H1 (cell line): ENCODE data around the gene ZNF277. TPM values are rescaled to one million over a fixed set of nuclear protein-coding genes. Genes with fewer than 3 reads are reported as not detected.

ENCODE experiments used
- CTCF ChIA-PET: fragments of 300-600 bp; sonication (Branson Sonifier 250); formaldehyde crosslinking; loops from one replicate; lab custom pipeline; 2021; ENCODE audit not compliant: partially characterized antibody; lab: Charles Lee
- POLR2A ChIA-PET: fragments of 300-600 bp; sonication (Branson Sonifier 250); formaldehyde crosslinking; loops from one replicate; lab custom pipeline; 2021; ENCODE audit warnings: inconsistent platforms; ENCODE audit not compliant: partially characterized antibody; lab: Charles Lee
- DNase-seq, 2 experiments: peaks; one replicate each; pipeline versions ENCODE4 v3.0.0 to v3.0.0-alpha.2; 2010 to 2022; ENCODE audit warnings: low spot score in 2 of 2, low read depth in 1 of 2, mixed read lengths in 1 of 2
- FAIRE-seq: peaks from 2 replicates; lab custom pipeline; 2011; peaks lifted over from hg19 to GRCh38; lab: Jason Lieb, UNC
- H2AFZ ChIP-seq: 2 replicates; pipeline ENCODE4 v1.8.1; 2012; ENCODE audit warnings: low read length, inconsistent platforms
- H2AK5ac ChIP-seq: 2 replicates; pipeline ENCODE4 v1.6.1; 2013; ENCODE audit warnings: low read depth, low read length
- H2BK120ac ChIP-seq: replicated peaks from 2 replicates; pipeline ENCODE3; 2013; ENCODE audit warnings: low read depth, low read length, inconsistent platforms
- H2BK12ac ChIP-seq: 2 replicates; pipeline ENCODE4 v1.6.1; 2013; ENCODE audit warnings: low read depth, low read length
- H2BK15ac ChIP-seq: 2 replicates; pipeline ENCODE4 v1.6.1; 2013; ENCODE audit warnings: low read length
- H2BK20ac ChIP-seq: 2 replicates; pipeline ENCODE4 v1.6.1; 2013; ENCODE audit warnings: low read length
- H2BK5ac ChIP-seq: 2 replicates; pipeline ENCODE4 v1.6.1; 2013; ENCODE audit warnings: low read depth, low read length
- H3K14ac ChIP-seq: 2 replicates; pipeline ENCODE4 v1.6.1; 2013; ENCODE audit warnings: inconsistent platforms; ENCODE audit not compliant: insufficient read length
- H3K18ac ChIP-seq: 2 replicates; pipeline ENCODE4 v1.6.1; 2013; ENCODE audit warnings: low read length; ENCODE audit errors: extremely low read depth
- H3K23ac ChIP-seq: 2 replicates; pipeline ENCODE4 v1.6.1; 2013; ENCODE audit warnings: inconsistent platforms; ENCODE audit not compliant: insufficient read length
- H3K23me2 ChIP-seq: 2 replicates; pipeline ENCODE4 v1.6.1; 2013; ENCODE audit warnings: low read depth, low read length
- H3K27ac ChIP-seq: 2 replicates; pipeline ENCODE4 v1.6.1; 2011; ENCODE audit warnings: low read depth, low read length, inconsistent platforms
- H3K27me3 ChIP-seq, 4 experiments: replicated peaks in 1 of 4; 1 replicate in 1 of 4; 2 replicates in 3 of 4; pipeline versions ENCODE4 v1.6.1 to v1.8.1; 2011 to 2013; ENCODE audit warnings: low read length in 3 of 4, mild to moderate bottlenecking in 3 of 4, inconsistent platforms in 2 of 4, mixed read lengths in 2 of 4, moderate library complexity in 1 of 4; ENCODE audit not compliant: control insufficient read depth in 3 of 4, insufficient read depth in 3 of 4; ENCODE audit errors: extremely low read depth in 1 of 4
- H3K36me3 ChIP-seq, 4 experiments: 2 replicates each; pipeline versions ENCODE4 v1.6.1 to v1.8.1; 2011 to 2013; ENCODE audit warnings: mild to moderate bottlenecking in 4 of 4, low read length in 3 of 4, moderate library complexity in 2 of 4, control low read depth in 1 of 4, inconsistent platforms in 1 of 4; ENCODE audit not compliant: insufficient read depth in 4 of 4, control insufficient read depth in 2 of 4
- H3K4ac ChIP-seq: replicated peaks from 2 replicates; pipeline ENCODE3; 2013; ENCODE audit warnings: low read length, low read depth, mixed read lengths, inconsistent platforms; ENCODE audit not compliant: insufficient read length
- H3K4me1 ChIP-seq, 4 experiments: replicated peaks in 1 of 4; 1 replicate in 1 of 4; 2 replicates in 3 of 4; pipeline versions ENCODE4 v1.6.1 to v1.8.1; 2011 to 2013; ENCODE audit warnings: low read length in 3 of 4, inconsistent platforms in 2 of 4, mixed read lengths in 1 of 4; ENCODE audit not compliant: insufficient read depth in 4 of 4, control insufficient read depth in 3 of 4
- H3K4me2 ChIP-seq, 2 experiments: 2 replicates each; pipeline versions ENCODE4 v1.6.1 to v1.8.1; 2011 to 2013; ENCODE audit warnings: low read depth in 2 of 2, low read length in 2 of 2, control low read depth in 1 of 2, inconsistent platforms in 1 of 2, mild to moderate bottlenecking in 1 of 2; ENCODE audit not compliant: insufficient read depth in 1 of 2
- H3K4me3 ChIP-seq, 4 experiments: fragments of 200-600, 300-600 bp in 1 of 4; sonication (generic), shearing (Covaris generic), sonication (Bioruptor Twin) in 1 of 4; 2 replicates each; pipeline versions ENCODE4 v1.5.1 to v1.8.1; 2011 to 2016; ENCODE audit warnings: low read length in 4 of 4, low read depth in 3 of 4, control low read depth in 2 of 4, inconsistent platforms in 2 of 4, mild to moderate bottlenecking in 2 of 4, mixed read lengths in 1 of 4, moderate library complexity in 1 of 4; ENCODE audit not compliant: insufficient read depth in 2 of 4; ENCODE audit errors: extremely low read depth in 1 of 4
- H3K56ac ChIP-seq: replicated peaks from 2 replicates; pipeline ENCODE3; 2013; ENCODE audit warnings: low read depth, mild to moderate bottlenecking, mixed read lengths, low read length, inconsistent platforms; ENCODE audit not compliant: insufficient read length
- H3K79me1 ChIP-seq: 2 replicates; pipeline ENCODE4 v1.6.1; 2013; ENCODE audit warnings: low read depth, low read length, control low read depth
- H3K79me2 ChIP-seq, 2 experiments: 2 replicates each; pipeline versions ENCODE4 v1.6.1 to v1.8.1; 2012 to 2013; ENCODE audit warnings: low read length in 2 of 2, mild to moderate bottlenecking in 2 of 2, inconsistent platforms in 1 of 2; ENCODE audit not compliant: insufficient read depth in 2 of 2, control insufficient read depth in 1 of 2
- H3K9ac ChIP-seq, 4 experiments: replicated peaks in 1 of 4; 1 replicate in 1 of 4; 2 replicates in 3 of 4; pipeline versions ENCODE4 v1.6.1 to v1.8.1; 2011 to 2013; ENCODE audit warnings: low read depth in 3 of 4, low read length in 3 of 4, control low read depth in 2 of 4, mild to moderate bottlenecking in 2 of 4, moderate library complexity in 2 of 4, inconsistent platforms in 1 of 4; ENCODE audit errors: extremely low read depth in 1 of 4
- H3K9me3 ChIP-seq, 2 experiments: 2 replicates each; pipeline versions ENCODE4 v1.6.1 to v1.8.1; 2012 to 2013; ENCODE audit warnings: mild to moderate bottlenecking in 2 of 2, moderate library complexity in 2 of 2, control low read depth in 1 of 2, inconsistent platforms in 1 of 2, low read depth in 1 of 2, low read length in 1 of 2, mixed read lengths in 1 of 2; ENCODE audit not compliant: insufficient read depth in 2 of 2
- H4K20me1 ChIP-seq, 2 experiments: replicated peaks in 1 of 2; 2 replicates each; pipeline versions ENCODE3 to v1.8.1; 2011 to 2013; ENCODE audit warnings: inconsistent platforms in 2 of 2, low read length in 2 of 2, mild to moderate bottlenecking in 1 of 2; ENCODE audit not compliant: insufficient read depth in 2 of 2, control insufficient read depth in 1 of 2
- H4K5ac ChIP-seq: 2 replicates; pipeline ENCODE4 v1.6.1; 2013; ENCODE audit warnings: low read length, low read depth, mixed read lengths, inconsistent platforms; ENCODE audit not compliant: insufficient read length
- H4K8ac ChIP-seq: 2 replicates; pipeline ENCODE4 v1.8.0; 2013; ENCODE audit warnings: mild to moderate bottlenecking, moderate library complexity, low read length, inconsistent platforms; ENCODE audit not compliant: insufficient read depth; ENCODE audit errors: extremely low read depth
- H4K91ac ChIP-seq: replicated peaks from 2 replicates; pipeline ENCODE3; 2013; ENCODE audit warnings: low read length, mixed read lengths, inconsistent platforms; ENCODE audit not compliant: insufficient read length
- BCL11A ChIP-seq, 2 experiments: IDR thresholded peaks; one replicate each; pipeline ENCODE4 v1.6.1; 2011; ENCODE audit warnings: low read depth in 2 of 2, low read length in 2 of 2, mild to moderate bottlenecking in 2 of 2
- CHD1 ChIP-seq: IDR thresholded peaks from 2 replicates; pipeline ENCODE4 v1.6.1; 2012; ENCODE audit warnings: low read depth, low read length, improper control_type of control experiment
- EGR1 ChIP-seq: IDR thresholded peaks from 2 replicates; pipeline ENCODE4 v1.6.1; 2011; ENCODE audit warnings: low read depth, low read length, borderline replicate concordance
- KDM5A ChIP-seq: fragments of 200-600 bp; IDR thresholded peaks from 2 replicates; pipeline ENCODE4 v1.7.1; 2012; ENCODE audit warnings: mild to moderate bottlenecking, low read length, inconsistent platforms, mixed read lengths
- PHF8 ChIP-seq: fragments of 200-600 bp; sonication (generic); conservative IDR thresholded peaks from 2 replicates; pipeline ENCODE4 v1.7.1; 2012; ENCODE audit warnings: low read depth, mild to moderate bottlenecking, inconsistent platforms, low read length, moderate library complexity
- RBBP5 ChIP-seq: IDR thresholded peaks from 2 replicates; pipeline ENCODE4 v1.7.1; 2012; ENCODE audit warnings: low read depth, mild to moderate bottlenecking, inconsistent platforms, low read length, moderate library complexity, borderline replicate concordance
- SIRT6 ChIP-seq: IDR thresholded peaks from one replicate; pipeline ENCODE4 v1.7.1; 2012; ENCODE audit warnings: low read length, inconsistent platforms
- SP1 ChIP-seq: IDR thresholded peaks from 2 replicates; pipeline ENCODE4 v1.6.1; 2011; ENCODE audit warnings: low read depth, low read length
- TAF1 ChIP-seq: IDR thresholded peaks from 2 replicates; pipeline ENCODE4 v1.6.1; 2011; ENCODE audit warnings: mild to moderate bottlenecking, low read depth, low read length
- WGBS, 2 experiments: shearing (Covaris generic) in 1 of 2; methylation state at CpG; one replicate each; pipeline versions ENCODE4 v1.1.6 to v1.1.7; 2013 to 2015; ENCODE audit warnings: low lambda C conversion rate in 2 of 2, mixed read lengths in 2 of 2, inconsistent platforms in 1 of 2, low coverage in 1 of 2, missing lambda C conversion rate in 1 of 2; ENCODE audit not compliant: insufficient replicate concordance in 2 of 2, insufficient coverage in 1 of 2, insufficient read length in 1 of 2; ENCODE audit errors: extremely low coverage in 1 of 2, missing lambda C conversion rate in 1 of 2; 5-methylcytosine and 5-hydroxymethylcytosine counted together
- polyA plus RNA-seq, 7 experiments: library from polyadenylated mRNA; depleted of rRNA in 3 of 7; stranded (reverse) in 5 of 7; unstranded in 2 of 7; fragments of >200 nt in 5 of 7; fragments of 200-250 nt in 2 of 7; gene quantifications; 1 replicate in 5 of 7; 2 replicates in 1 of 7; 4 replicates in 1 of 7; pipeline versions ENCODE4 v1.2.1 to v1.2.3, GENCODE V29; 2011 to 2013; ENCODE audit warnings: missing spikeins in 2 of 7, mixed read lengths in 2 of 7
- total RNA-seq: library from RNA; stranded (reverse); fragmentation: NEBNext Ultra II Directional; extraction: Animal tissue kit (Norgen Biotek cat#: 25700); gene quantifications from 2 replicates; pipeline ENCODE4 v1.2.1, GENCODE V29; 2021

ZNF277 gene
- total and polyA plus RNA-seq, 2 of the 8 experiments (the other 6 are each of a cell fraction or from before 2014, with no cell fraction given), result 5.1 to 21.7 TPM

- Histone ChIP-seq H3K27me3 (no peaks in the 10 kb centered on the region), H3K36me3 (no peaks in the 10 kb centered on the region), H2BK120ac (no peak overlapping the region), H4K20me1 (peaks cover 3% of the 10 kb centered on the region in 2 experiments), H4K8ac (no peak overlapping the region), H3K79me2 (peaks cover 0 to 50% of the 10 kb centered on the region in 2 experiments; a peak in 2 of 4 replicates), H3K4me1 (peaks cover 0 to 3% (median 0%) of the 10 kb centered on the region in 4 experiments; a peak in 1 of 7 replicates), H3K9me3 (no peaks in the 10 kb centered on the region), H3K4me2 (no peak overlapping the region), H3K79me1 (peaks cover 6% of the 10 kb centered on the region; the same call in 1 of the 2 replicates), H3K56ac (no peak overlapping the region), H2BK5ac (no peak overlapping the region), H3K9ac (no peak overlapping the region), H3K4me3 (no peak overlapping the region), H3K23me2 (no peaks in the 10 kb centered on the region), H3K18ac (no peak overlapping the region), H3K23ac (no peak overlapping the region), H2BK12ac (no peak overlapping the region), H3K27ac (no peak overlapping the region), H2BK15ac (no peak overlapping the region), H4K5ac (no peak overlapping the region), H4K91ac (no peak overlapping the region), H2BK20ac (no peak overlapping the region), H3K4ac (no peak overlapping the region), H2AK5ac (no peak overlapping the region), H3K14ac (no peak overlapping the region), H2AFZ (no peak overlapping the region)
- POLR2A ChIA-PET, result interaction anchor here (0.6 to 3.4 kb wide), 3 partner anchors 9 to 23 kb away, joined by 3 to 9 read pairs (median 3); no protein-coding TSS in a partner anchor
- FAIRE-seq, result no peak
- CTCF ChIA-PET, result no interaction called here
- WGBS, 2 experiments, result 92% methylated on average over 2 of the region's 2 CpGs; no CpG with 5 or more reads in 1 of the 2 experiments
- DNase-seq, result no peak
- no peak for TF ChIP-seq SIRT6
- TF ChIP-seq BCL11A (IDR thresholded peaks at IDR 0.05; ENCODE audit: low read depth in 2 of 2, low read length in 2 of 2), result no peak
- TF ChIP-seq KDM5A, result no peak
- TF ChIP-seq PHF8, result no peak
- no peak for TF ChIP-seq CHD1
- TF ChIP-seq RBBP5, result no peak
- no peak for TF ChIP-seq SP1
- TF ChIP-seq TAF1, result no peak
- TF ChIP-seq EGR1, result no peak
Observed at GRCh38 chr7:112184455-112184854, 22.0 kb upstream of the ZNF277 start.
